CD4-positive, alpha-beta T cell treated with Interleukin-4 for 1 hour (primary cell): ENCODE measurements around the gene NKX1-1.
A peak's percentile ranks its signal among the peaks of the same experiment; 100 is the strongest.
"Not testable (repeated sequence)": the region's sequence is repeated elsewhere in the genome, so short reads cannot be mapped to it uniquely, and the experiment has no call there.

ENCODE experiments used
- DNase-seq, 2 donors: peaks; one replicate each; pipeline ENCODE4 v3.0.0-alpha.2; 2020 to 2022

NKX1-1 gene

GRCh38 chr4:1403591-1404572, 2.4 kb downstream of the NKX1-1 start:
- DNase-seq: no peak

- DNase-seq: no peak
These were observed 3.1 kb downstream of the NKX1-1 start for GRCh38 chr4:1403177-1403583.

GRCh38 chr4:1402516-1403091, 3.6 kb downstream of the NKX1-1 start:
- no peak for DNase-seq

GRCh38 chr4:1402021-1402515, 4.2 kb downstream of the NKX1-1 start:
- DNase-seq: no peak

GRCh38 chr4:1401409-1402020, 4.7 kb downstream of the NKX1-1 start:
- DNase-seq: peak in 1 of 2 donors; percentile 3

- DNase-seq: peak in 1 of 2 donors; percentile 2
These were observed 5.3 kb downstream of the NKX1-1 start for GRCh38 chr4:1400831-1401408.

GRCh38 chr4:1400191-1400805, 5.9 kb downstream of the NKX1-1 start:
- peak in 1 of 2 donors; percentile 9 for DNase-seq

- DNase-seq: peak in 1 of 2 donors; percentile 2
These were observed 6.6 kb downstream of the NKX1-1 start for GRCh38 chr4:1399508-1400190.

- peak in 1 of 2 donors; percentile 9 for DNase-seq
These were observed 7.3 kb downstream of the NKX1-1 start for GRCh38 chr4:1398681-1399507.

- no peak for DNase-seq
These were observed 9.3 kb downstream of the NKX1-1 start for GRCh38 chr4:1396806-1397455.

- DNase-seq: no peak
These were observed 10.1 kb downstream of the NKX1-1 start for GRCh38 chr4:1395941-1396805.

GRCh38 chr4:1395389-1395820, 10.8 kb downstream of the NKX1-1 start:
- DNase-seq: not testable (repeated sequence)

- not testable (repeated sequence) for DNase-seq
These were observed 11.5 kb downstream of the NKX1-1 start for GRCh38 chr4:1394554-1395388.

GRCh38 chr4:1393866-1394265, 12.4 kb downstream of the NKX1-1 start:
- DNase-seq: no peak

GRCh38 chr4:1393363-1393762, 12.9 kb downstream of the NKX1-1 start:
- not testable (repeated sequence) for DNase-seq

GRCh38 chr4:1385373-1386340, 20.6 kb downstream of the NKX1-1 start:
- DNase-seq: no peak
